Endothelial cell of umbilical vein (primary cell): ENCODE data around the gene NINL. TPM values are rescaled to one million over a fixed set of nuclear protein-coding genes. Genes with fewer than 3 reads are reported as not detected.

Experiments
- BruUV-seq: library from RNA; stranded (reverse); fragments of 400-500 nt; replicated peaks from 2 replicates; lab custom pipeline; 2021; lab: Mats Ljungman, UMichigan
- CTCF ChIA-PET: fragments of 300-600, 350-600 bp; sonication (Branson Sonifier 250); formaldehyde crosslinking; loops from one replicate; lab custom pipeline; 2021; ENCODE audit warnings: antibody characterized with exemption, inconsistent platforms; lab: Charles Lee
- POLR2A ChIA-PET: fragments of 300-600, 350-600 bp; sonication (Branson Sonifier 250); formaldehyde crosslinking; loops from one replicate; lab custom pipeline; 2021; ENCODE audit warnings: antibody characterized with exemption, inconsistent platforms; lab: Charles Lee
- DNase-seq: peaks from one replicate; pipeline ENCODE4 v3.0.0-alpha.2; 2011; ENCODE audit warnings: low read depth, low spot score
- FAIRE-seq: peaks from 2 replicates; lab custom pipeline; 2011; peaks lifted over from hg19 to GRCh38; lab: Jason Lieb, UNC
- H2AFZ ChIP-seq: 2 replicates; pipeline ENCODE4 v1.6.0; 2012; ENCODE audit warnings: low read depth, low read length, control low read depth, inconsistent platforms
- H3K27ac ChIP-seq: 2 replicates; pipeline ENCODE4 v1.5.1; 2011; ENCODE audit warnings: low read depth, mild to moderate bottlenecking, control low read depth, low read length, moderate library complexity; ENCODE audit not compliant: insufficient read depth
- H3K27me3 ChIP-seq, 2 experiments: 2 replicates each; pipeline versions ENCODE4 v1.6.0 to v1.6.1; 2011; ENCODE audit warnings: low read length in 2 of 2, mixed read lengths in 1 of 2; ENCODE audit not compliant: control insufficient read depth in 2 of 2, insufficient read depth in 2 of 2
- H3K36me3 ChIP-seq, 2 experiments: 2 replicates in 1 of 2; 3 replicates in 1 of 2; pipeline ENCODE4 v1.5.1; 2011; ENCODE audit warnings: low read length in 2 of 2, mild to moderate bottlenecking in 1 of 2, moderate library complexity in 1 of 2; ENCODE audit not compliant: control insufficient read depth in 2 of 2, insufficient read depth in 2 of 2; ENCODE audit errors: extremely low read depth in 1 of 2
- H3K4me1 ChIP-seq: 3 replicates; pipeline ENCODE4 v1.5.1; 2011; ENCODE audit warnings: mild to moderate bottlenecking, low read length; ENCODE audit not compliant: control insufficient read depth, insufficient read depth; ENCODE audit errors: extremely low read depth
- H3K4me2 ChIP-seq: 2 replicates; pipeline ENCODE4 v1.6.1; 2011; ENCODE audit warnings: low read length, control low read depth, mixed read lengths; ENCODE audit not compliant: insufficient read depth
- H3K4me3 ChIP-seq, 3 experiments: fragments of 200-600 bp in 1 of 3; sonication (generic), shearing (Covaris generic) in 1 of 3; replicated peaks in 1 of 3; 2 replicates each; pipeline ENCODE4 v1.5.1; 2011 to 2016; ENCODE audit warnings: control low read depth in 3 of 3, low read length in 3 of 3, mild to moderate bottlenecking in 2 of 3, inconsistent platforms in 1 of 3, low read depth in 1 of 3, moderate library complexity in 1 of 3; ENCODE audit not compliant: insufficient read depth in 1 of 3
- H3K79me2 ChIP-seq: 2 replicates; pipeline ENCODE4 v1.6.0; 2012; ENCODE audit warnings: low read length, inconsistent platforms; ENCODE audit not compliant: control insufficient read depth, insufficient read depth
- H3K9ac ChIP-seq: replicated peaks from 2 replicates; pipeline ENCODE3; 2011; ENCODE audit warnings: low read length, control low read depth; ENCODE audit not compliant: insufficient read depth; ENCODE audit errors: extremely low read depth
- H3K9me1 ChIP-seq: replicated peaks from 3 replicates; pipeline ENCODE4 v1.6.0; 2011; ENCODE audit warnings: mild to moderate bottlenecking, low read length; ENCODE audit not compliant: control insufficient read depth, insufficient read depth; ENCODE audit errors: extremely low read depth
- H3K9me3 ChIP-seq: replicated peaks from 2 replicates; pipeline ENCODE4 v1.5.1; 2012; ENCODE audit warnings: low read length, inconsistent platforms; ENCODE audit not compliant: control insufficient read depth, insufficient read depth
- H4K20me1 ChIP-seq: replicated peaks from 2 replicates; pipeline ENCODE3; 2011; ENCODE audit warnings: mild to moderate bottlenecking, low read length; ENCODE audit not compliant: control insufficient read depth, insufficient read depth; ENCODE audit errors: extremely low read depth
- CTCF ChIP-seq, 2 donors: IDR thresholded peaks; 1 replicate in 1 of 2; 2 replicates in 1 of 2; pipeline ENCODE4 v1.5.1; 2011; ENCODE audit warnings: low read length in 2 of 2, mild to moderate bottlenecking in 2 of 2, moderate library complexity in 2 of 2, control low read depth in 1 of 2, inconsistent platforms in 1 of 2, low read depth in 1 of 2; ENCODE audit not compliant: insufficient read depth in 1 of 2; ENCODE audit errors: extremely low read depth in 1 of 2
- EZH2 ChIP-seq: IDR thresholded peaks from 2 replicates; pipeline ENCODE4 v1.6.1; 2012; ENCODE audit warnings: borderline replicate concordance, low read depth, mild to moderate bottlenecking, moderate library complexity, low read length, inconsistent platforms; ENCODE audit not compliant: severe bottlenecking
- GATA2 ChIP-seq: IDR thresholded peaks from 2 replicates; pipeline ENCODE4 v1.7.0; 2011; ENCODE audit warnings: low read depth, mild to moderate bottlenecking, moderate library complexity, mixed read lengths, low read length; ENCODE audit not compliant: insufficient read length, insufficient read depth
- MAX ChIP-seq: IDR thresholded peaks from 2 replicates; pipeline ENCODE4 v1.6.1; 2011; ENCODE audit not compliant: insufficient read depth, insufficient read length
- POLR2A ChIP-seq: IDR thresholded peaks from 2 replicates; pipeline ENCODE4 v1.6.1; 2012; ENCODE audit warnings: low read depth, mild to moderate bottlenecking, control low read depth, low read length
- POLR2AphosphoS5 ChIP-seq: IDR thresholded peaks from 2 replicates; pipeline ENCODE4 v1.6.1; 2012; ENCODE audit warnings: low read depth, mild to moderate bottlenecking, control low read depth, low read length, moderate library complexity; ENCODE audit not compliant: insufficient read depth
- dilution Hi-C: fragments of 300-500 bp; cut with MboI; formaldehyde crosslinking; loops from one replicate; pipeline ENCODE4 v1.15.0; 2019; ENCODE audit warnings: low sequenced_read_pairs; ENCODE audit not compliant: extremely low pct_ligation_motif_present
- intact Hi-C: fragments of 100-400 bp; cut with micrococcal nuclease; formaldehyde crosslinking; loops from one replicate; pipeline ENCODE4 v1.10.0; 2022
- polyA plus RNA-seq, 4 experiments: library from polyadenylated mRNA; depleted of rRNA in 3 of 4; stranded (reverse) in 3 of 4; unstranded in 1 of 4; fragments of >200 nt; gene quantifications; 2 replicates each; pipeline versions ENCODE4 v1.2.1 to v1.2.3, GENCODE V29; 2011 to 2012; ENCODE audit warnings: missing spikeins in 1 of 4
- total RNA-seq: library from RNA; stranded (reverse); gene quantifications from 2 replicates; pipeline ENCODE4 v1.2.3, GENCODE V29; 2021

NINL gene
- total and polyA plus RNA-seq, 2 donors (not counting 3 experiments of a cell fraction or from before 2014, with no cell fraction given): 13.2 to 25.5 TPM

- H3K4me3 ChIP-seq: no peak overlapping the region
- dilution Hi-C loops: no loop called here
- H3K27me3 ChIP-seq: no peaks in the 10 kb centered on the region
- no TSS peak for BruUV-seq
- no peaks in the 10 kb centered on the region for H3K79me2 ChIP-seq
- CTCF ChIA-PET: no interaction called here
- POLR2A ChIA-PET: no interaction called here
- no peaks in the 10 kb centered on the region for H3K9me3 ChIP-seq
- H3K4me1 ChIP-seq: no peaks in the 10 kb centered on the region
- FAIRE-seq: no peak
- TF ChIP-seq CTCF (IDR thresholded peaks at IDR 0.05; ENCODE audit: extremely low read depth in 1 of 2, insufficient read depth in 1 of 2, low read depth in 1 of 2, low read length in 2 of 2) (no peak), GATA2 (no peak), MAX (no peak), EZH2 (no peak), POLR2AphosphoS5 (no peak), POLR2A (no peak)
- no peak overlapping the region for H2AFZ ChIP-seq
- H3K9me1 ChIP-seq: no peaks in the 10 kb centered on the region
- no peaks in the 10 kb centered on the region for H4K20me1 ChIP-seq
- intact Hi-C loops: no loop called here
- H3K4me2 ChIP-seq: no peak overlapping the region
- DNase-seq: no peak
- H3K27ac ChIP-seq: no peak overlapping the region
- H3K9ac ChIP-seq: no peak overlapping the region
- H3K36me3 ChIP-seq: peaks cover 0 to 33% of the 10 kb centered on the region in 2 experiments
Measured at GRCh38 chr20:25461786-25462545, 123.4 kb downstream of the NINL start.
